ENCODE results near the gene MYL11.

DNA sequence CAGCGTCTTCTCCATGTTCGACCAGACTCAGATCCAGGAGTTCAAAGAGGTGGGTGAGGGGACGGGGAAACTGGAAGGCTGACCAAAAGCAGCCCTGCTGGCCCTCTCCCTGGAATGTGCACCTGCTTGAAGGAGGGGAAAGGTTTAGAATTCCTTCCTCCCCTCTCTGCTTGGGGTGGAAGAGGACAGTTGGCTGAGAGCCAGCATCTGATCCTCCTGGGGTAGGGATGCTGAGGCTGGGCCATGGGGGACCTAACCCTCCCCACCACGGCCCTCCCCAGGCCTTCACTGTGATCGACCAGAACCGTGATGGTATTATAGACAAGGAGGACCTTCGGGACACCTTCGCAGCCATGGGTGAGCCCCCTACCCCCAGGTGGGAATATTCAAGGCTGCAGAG lies 1.3 kb downstream of the MYL11 start:
- TF ChIP-seq, protein P1, sequence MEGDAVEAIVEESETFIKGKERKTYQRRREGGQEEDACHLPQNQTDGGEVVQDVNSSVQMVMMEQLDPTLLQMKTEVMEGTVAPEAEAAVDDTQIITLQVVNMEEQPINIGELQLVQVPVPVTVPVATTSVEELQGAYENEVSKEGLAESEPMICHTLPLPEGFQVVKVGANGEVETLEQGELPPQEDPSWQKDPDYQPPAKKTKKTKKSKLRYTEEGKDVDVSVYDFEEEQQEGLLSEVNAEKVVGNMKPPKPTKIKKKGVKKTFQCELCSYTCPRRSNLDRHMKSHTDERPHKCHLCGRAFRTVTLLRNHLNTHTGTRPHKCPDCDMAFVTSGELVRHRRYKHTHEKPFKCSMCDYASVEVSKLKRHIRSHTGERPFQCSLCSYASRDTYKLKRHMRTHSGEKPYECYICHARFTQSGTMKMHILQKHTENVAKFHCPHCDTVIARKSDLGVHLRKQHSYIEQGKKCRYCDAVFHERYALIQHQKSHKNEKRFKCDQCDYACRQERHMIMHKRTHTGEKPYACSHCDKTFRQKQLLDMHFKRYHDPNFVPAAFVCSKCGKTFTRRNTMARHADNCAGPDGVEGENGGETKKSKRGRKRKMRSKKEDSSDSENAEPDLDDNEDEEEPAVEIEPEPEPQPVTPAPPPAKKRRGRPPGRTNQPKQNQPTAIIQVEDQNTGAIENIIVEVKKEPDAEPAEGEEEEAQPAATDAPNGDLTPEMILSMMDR (IDR thresholded peaks at IDR 0.05; ENCODE audit: low read length) = no peak
- no peak for TF ChIP-seq EZH2 (IDR thresholded peaks at IDR 0.05; ENCODE audit: borderline replicate concordance, low read length)
